HUDEP-2 (cell line): ENCODE data around the gene PCCA.
"Not testable (repeated sequence)": the region's sequence is repeated elsewhere in the genome, so short reads cannot be mapped to it uniquely, and the experiment has no call there.

ENCODE experiments used
- DNase-seq, 76 experiments: peaks; one replicate each; lab custom pipeline; 2025; ENCODE audit not compliant: unreplicated experiment in 76 of 76; lab: John Stamatoyannopoulos, UW

PCCA gene

GRCh38 chr13:100182900-100183490, 94.1 kb downstream of the PCCA start:
- DNase-seq: no peak

GRCh38 chr13:100184095-100184494, 95.2 kb downstream of the PCCA start:
- DNase-seq: no peak

GRCh38 chr13:100195568-100195967, 106.7 kb downstream of the PCCA start:
- DNase-seq: no peak

- DNase-seq: no peak
Observed at GRCh38 chr13:100196375-100196774, 107.5 kb downstream of the PCCA start.

GRCh38 chr13:100197116-100197515, 108.2 kb downstream of the PCCA start:
- DNase-seq: no peak

- DNase-seq: no peak
Observed at GRCh38 chr13:100197591-100198365, 108.9 kb downstream of the PCCA start.

- no peak for DNase-seq
Observed at GRCh38 chr13:100203696-100204367, 114.9 kb downstream of the PCCA start.

GRCh38 chr13:100208002-100208401, 119.1 kb downstream of the PCCA start:
- no peak for DNase-seq

- DNase-seq: no peak
Observed at GRCh38 chr13:100208626-100209025, 119.7 kb downstream of the PCCA start.

- DNase-seq: no peak
Observed at GRCh38 chr13:100209857-100210825, 121.2 kb downstream of the PCCA start.

- DNase-seq: no peak
Observed at GRCh38 chr13:100211016-100211710, 122.3 kb downstream of the PCCA start.

- DNase-seq: no peak
Observed at GRCh38 chr13:100212904-100213553, 124.1 kb downstream of the PCCA start.

- no peak for DNase-seq
Observed at GRCh38 chr13:100213576-100213975, 124.7 kb downstream of the PCCA start.

GRCh38 chr13:100214886-100215285, 126.0 kb downstream of the PCCA start:
- no peak for DNase-seq

GRCh38 chr13:100221166-100221565, 132.3 kb downstream of the PCCA start:
- no peak for DNase-seq

GRCh38 chr13:100223966-100224530, 135.2 kb downstream of the PCCA start:
- DNase-seq: not testable (repeated sequence)

GRCh38 chr13:100229603-100230002, 140.7 kb downstream of the PCCA start:
- no peak for DNase-seq

- no peak for DNase-seq
Observed at GRCh38 chr13:100230769-100231149, 141.9 kb downstream of the PCCA start.

- no peak for DNase-seq
Observed at GRCh38 chr13:100231176-100231575, 142.3 kb downstream of the PCCA start.
